ENCODE measurements around the gene SCGB3A2.

SCGB3A2 gene

GRCh38 chr5:147854894-147855773 is 23.4 kb upstream of the SCGB3A2 start:
- DNase-seq (ENCODE audit: low read depth), result no peak
- no peak for TF ChIP-seq CTCF (IDR thresholded peaks at IDR 0.05; ENCODE audit: low read length, missing control alignments)
- no peak overlapping the region for H3K4me3 ChIP-seq (replicated peaks; ENCODE audit: low read depth, low read length)

GRCh38 chr5:147855774-147856069 is 22.8 kb upstream of the SCGB3A2 start:
- H3K4me3 ChIP-seq (replicated peaks; ENCODE audit: low read depth, low read length), result no peak overlapping the region
- no peak for TF ChIP-seq CTCF (IDR thresholded peaks at IDR 0.05; ENCODE audit: low read length, missing control alignments)
- no peak for DNase-seq (ENCODE audit: low read depth)

- no peak overlapping the region for H3K4me3 ChIP-seq (replicated peaks; ENCODE audit: low read depth, low read length)
- no peak for DNase-seq (ENCODE audit: low read depth)
- TF ChIP-seq CTCF (IDR thresholded peaks at IDR 0.05; ENCODE audit: low read length, missing control alignments), result no peak
Measured at GRCh38 chr5:147856801-147857200, 21.7 kb upstream of the SCGB3A2 start.

GRCh38 chr5:147857302-147858129 is 21.0 kb upstream of the SCGB3A2 start:
- TF ChIP-seq CTCF (IDR thresholded peaks at IDR 0.05; ENCODE audit: low read length, missing control alignments), result peak; percentile 91
- DNase-seq (ENCODE audit: low read depth), result peak; percentile 78
- no peak overlapping the region for H3K4me3 ChIP-seq (replicated peaks; ENCODE audit: low read depth, low read length)

- DNase-seq (ENCODE audit: low read depth), result no peak
- TF ChIP-seq CTCF (IDR thresholded peaks at IDR 0.05; ENCODE audit: low read length, missing control alignments), result no peak
- H3K4me3 ChIP-seq (replicated peaks; ENCODE audit: low read depth, low read length), result no peak overlapping the region
Measured at GRCh38 chr5:147858565-147858964, 19.9 kb upstream of the SCGB3A2 start.

GRCh38 chr5:147859962-147860640 is 18.4 kb upstream of the SCGB3A2 start:
- TF ChIP-seq CTCF (IDR thresholded peaks at IDR 0.05; ENCODE audit: low read length, missing control alignments), result no peak
- no peak overlapping the region for H3K4me3 ChIP-seq (replicated peaks; ENCODE audit: low read depth, low read length)
- DNase-seq (ENCODE audit: low read depth), result no peak

Data from fibroblast of pulmonary artery (primary cell).